DND-41 (cell line): ENCODE measurements around the gene ERG.

Experiments used
- EZH2 ChIP-seq: IDR thresholded peaks from 3 replicates; pipeline ENCODE4 v1.6.1; 2012; ENCODE audit warnings: borderline replicate concordance, low read depth, mild to moderate bottlenecking, moderate library complexity, low read length, inconsistent platforms; ENCODE audit not compliant: severe bottlenecking
- TF ChIP-seq, protein P1 (sequence below): IDR thresholded peaks from 2 replicates; pipeline ENCODE4 v1.5.1; 2012; ENCODE audit warnings: borderline replicate concordance, low read length, moderate library complexity, mild to moderate bottlenecking; ENCODE audit not compliant: poor library complexity, severe bottlenecking; ENCODE audit errors: extremely low read depth

DNA sequence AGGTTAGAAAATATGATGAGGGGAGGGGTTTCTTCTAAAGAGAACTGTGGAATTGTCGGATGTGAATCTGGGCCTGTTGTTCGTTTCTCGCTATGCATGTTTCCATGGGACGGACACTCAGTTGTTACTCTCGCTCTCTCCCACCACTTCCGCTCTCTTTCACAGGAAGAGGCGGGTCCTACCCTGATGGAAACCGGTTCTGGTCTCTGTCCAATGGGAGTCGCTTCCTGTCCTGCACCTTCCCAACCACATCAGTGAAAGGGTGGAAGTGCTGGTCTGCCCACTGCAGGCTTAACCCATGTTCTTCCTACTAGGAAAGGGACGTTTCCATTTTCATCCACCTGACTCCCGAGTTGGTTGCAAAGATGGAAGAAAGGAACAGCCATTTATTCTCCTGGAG, 122.0 kb downstream of the ERG start:
- TF ChIP-seq, protein P1, sequence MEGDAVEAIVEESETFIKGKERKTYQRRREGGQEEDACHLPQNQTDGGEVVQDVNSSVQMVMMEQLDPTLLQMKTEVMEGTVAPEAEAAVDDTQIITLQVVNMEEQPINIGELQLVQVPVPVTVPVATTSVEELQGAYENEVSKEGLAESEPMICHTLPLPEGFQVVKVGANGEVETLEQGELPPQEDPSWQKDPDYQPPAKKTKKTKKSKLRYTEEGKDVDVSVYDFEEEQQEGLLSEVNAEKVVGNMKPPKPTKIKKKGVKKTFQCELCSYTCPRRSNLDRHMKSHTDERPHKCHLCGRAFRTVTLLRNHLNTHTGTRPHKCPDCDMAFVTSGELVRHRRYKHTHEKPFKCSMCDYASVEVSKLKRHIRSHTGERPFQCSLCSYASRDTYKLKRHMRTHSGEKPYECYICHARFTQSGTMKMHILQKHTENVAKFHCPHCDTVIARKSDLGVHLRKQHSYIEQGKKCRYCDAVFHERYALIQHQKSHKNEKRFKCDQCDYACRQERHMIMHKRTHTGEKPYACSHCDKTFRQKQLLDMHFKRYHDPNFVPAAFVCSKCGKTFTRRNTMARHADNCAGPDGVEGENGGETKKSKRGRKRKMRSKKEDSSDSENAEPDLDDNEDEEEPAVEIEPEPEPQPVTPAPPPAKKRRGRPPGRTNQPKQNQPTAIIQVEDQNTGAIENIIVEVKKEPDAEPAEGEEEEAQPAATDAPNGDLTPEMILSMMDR, result no peak
- TF ChIP-seq EZH2, result no peak
